Calu3 (cell line): Measurements from ENCODE around the gene ALKBH1. TPM values are rescaled to one million over a fixed set of nuclear protein-coding genes. Genes with fewer than 3 reads are reported as not detected.
A peak's percentile ranks its signal among the peaks of the same experiment; 100 is the strongest.
"Not testable (repeated sequence)": the region's sequence is repeated elsewhere in the genome, so short reads cannot be mapped to it uniquely, and the experiment has no call there.

Experiments used
- BruUV-seq: library from RNA; stranded (reverse); fragments of 400-500 nt; replicated peaks from 2 replicates; lab custom pipeline; 2021; lab: Mats Ljungman, UMichigan
- CTCF ChIA-PET: fragments of 300-600 bp; sonication (Branson Sonifier 250); formaldehyde crosslinking; loops from one replicate; lab custom pipeline; 2022; ENCODE audit warnings: antibody characterized with exemption; lab: Charles Lee
- DNase-seq: peaks from one replicate; pipeline ENCODE4 v3.0.0; 2022
- H3K27ac Mint-ChIP-seq: one replicate; pipeline ENCODE4 v1.8.0; 2022; ENCODE audit warnings: mixed read lengths; ENCODE audit not compliant: unreplicated experiment
- H3K27me3 Mint-ChIP-seq: one replicate; pipeline ENCODE4 v1.8.0; 2022; ENCODE audit warnings: mixed read lengths; ENCODE audit not compliant: unreplicated experiment
- H3K36me3 Mint-ChIP-seq: one replicate; pipeline ENCODE4 v1.8.0; 2022; ENCODE audit warnings: mild to moderate bottlenecking, moderate library complexity, mixed read lengths; ENCODE audit not compliant: insufficient read depth, unreplicated experiment
- H3K4me1 Mint-ChIP-seq: one replicate; pipeline ENCODE4 v1.8.0; 2022; ENCODE audit warnings: mild to moderate bottlenecking, low read depth, mixed read lengths; ENCODE audit not compliant: unreplicated experiment
- H3K4me3 Mint-ChIP-seq: one replicate; pipeline ENCODE4 v1.8.0; 2022; ENCODE audit warnings: mild to moderate bottlenecking, low read depth, moderate library complexity, mixed read lengths; ENCODE audit not compliant: unreplicated experiment
- H3K9me3 Mint-ChIP-seq: one replicate; pipeline ENCODE4 v1.8.0; 2022; ENCODE audit warnings: low read depth, mixed read lengths; ENCODE audit not compliant: unreplicated experiment
- intact Hi-C: fragments of 100-400 bp; cut with micrococcal nuclease; formaldehyde crosslinking; loops from one replicate; pipeline ENCODE4 v1.10.0; 2022; ENCODE audit not compliant: unreplicated experiment
- total RNA-seq: library from RNA; stranded (reverse); gene quantifications from 2 replicates; pipeline ENCODE4 v1.2.3, GENCODE V29; 2022
- TF ChIP-seq, protein P1 (sequence below): fragments of 200-600 bp; IDR thresholded peaks from one replicate; pipeline ENCODE4 v1.8.0; 2022; ENCODE audit warnings: antibody characterized with exemption; ENCODE audit not compliant: unreplicated experiment

The ALKBH1 gene
- total RNA-seq, 1 experiment from 2014 or later = 12.8 TPM

DNA sequence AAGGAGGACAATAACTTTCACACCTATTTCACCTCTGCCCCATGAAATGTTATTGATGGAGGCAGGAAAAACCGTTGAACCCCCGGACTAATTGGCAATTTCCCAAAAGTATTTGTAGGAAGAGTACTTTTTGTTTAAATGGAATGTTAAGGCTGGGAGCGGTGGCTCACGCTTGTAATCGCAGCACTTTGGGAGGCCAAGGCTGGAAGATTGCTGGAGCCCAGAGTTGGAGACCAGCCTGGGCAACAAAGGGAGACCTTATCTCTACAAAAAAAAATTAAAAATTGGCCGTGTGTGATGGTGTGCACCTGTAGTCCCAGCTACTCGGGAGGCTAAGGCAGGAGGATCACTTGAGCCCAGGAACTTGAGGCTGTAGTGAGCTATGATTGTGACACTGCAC is 65.4 kb downstream of the ALKBH1 start:
- intact Hi-C loops = no loop called here
- Mint-ChIP-seq H3K36me3 (peaks cover 11% of the 10 kb centered on the region), H3K27ac (peak overlapping the region; percentile 47), H3K27me3 (no peaks in the 10 kb centered on the region), H3K4me3 (peak overlapping the region; percentile 70), H3K9me3 (no peaks in the 10 kb centered on the region), H3K4me1 (peaks cover 6% of the 10 kb centered on the region)
- TF ChIP-seq, protein P1, sequence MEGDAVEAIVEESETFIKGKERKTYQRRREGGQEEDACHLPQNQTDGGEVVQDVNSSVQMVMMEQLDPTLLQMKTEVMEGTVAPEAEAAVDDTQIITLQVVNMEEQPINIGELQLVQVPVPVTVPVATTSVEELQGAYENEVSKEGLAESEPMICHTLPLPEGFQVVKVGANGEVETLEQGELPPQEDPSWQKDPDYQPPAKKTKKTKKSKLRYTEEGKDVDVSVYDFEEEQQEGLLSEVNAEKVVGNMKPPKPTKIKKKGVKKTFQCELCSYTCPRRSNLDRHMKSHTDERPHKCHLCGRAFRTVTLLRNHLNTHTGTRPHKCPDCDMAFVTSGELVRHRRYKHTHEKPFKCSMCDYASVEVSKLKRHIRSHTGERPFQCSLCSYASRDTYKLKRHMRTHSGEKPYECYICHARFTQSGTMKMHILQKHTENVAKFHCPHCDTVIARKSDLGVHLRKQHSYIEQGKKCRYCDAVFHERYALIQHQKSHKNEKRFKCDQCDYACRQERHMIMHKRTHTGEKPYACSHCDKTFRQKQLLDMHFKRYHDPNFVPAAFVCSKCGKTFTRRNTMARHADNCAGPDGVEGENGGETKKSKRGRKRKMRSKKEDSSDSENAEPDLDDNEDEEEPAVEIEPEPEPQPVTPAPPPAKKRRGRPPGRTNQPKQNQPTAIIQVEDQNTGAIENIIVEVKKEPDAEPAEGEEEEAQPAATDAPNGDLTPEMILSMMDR = no peak
- CTCF ChIA-PET = no interaction called here
- no peak for DNase-seq
- BruUV-seq = no TSS peak

DNA sequence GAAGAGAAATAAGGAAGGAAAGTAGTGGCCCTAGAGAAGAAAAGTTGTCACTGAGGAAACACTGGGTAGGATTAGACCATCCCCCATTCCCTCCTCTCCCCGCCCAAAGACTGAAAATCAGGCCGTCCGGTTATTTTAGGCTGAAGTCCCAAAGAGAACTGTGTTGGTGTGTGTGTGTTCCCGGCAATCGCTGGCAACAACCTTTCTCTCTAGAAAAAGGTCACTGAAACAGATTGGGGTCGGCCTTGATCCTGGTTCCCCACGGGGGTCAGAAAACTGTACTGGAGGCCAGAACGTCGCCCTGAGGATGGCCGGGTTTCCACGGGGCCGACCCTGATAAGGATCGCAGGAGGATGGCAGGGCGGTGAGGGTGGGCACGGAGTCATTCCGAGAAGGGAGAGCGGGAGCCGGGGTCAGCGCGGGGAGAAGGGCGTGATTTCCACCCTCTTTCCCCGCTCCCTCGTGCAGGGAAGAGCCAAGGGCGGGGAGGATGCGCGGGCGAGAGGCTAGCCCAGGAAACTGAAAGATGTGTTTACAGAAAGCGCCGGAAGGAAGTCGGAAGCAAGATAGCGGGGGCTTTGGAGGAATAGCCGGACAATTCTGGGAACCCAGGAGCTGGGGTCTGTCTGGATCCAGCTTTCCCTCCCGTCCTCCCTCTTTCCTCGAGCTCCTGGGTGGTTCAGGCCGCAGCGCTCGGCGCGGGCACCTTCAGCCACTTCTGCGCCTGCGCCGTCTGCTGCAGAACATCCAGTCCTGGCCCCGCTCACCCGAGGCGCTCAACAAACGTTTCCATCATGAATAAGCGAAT is 66.1 kb downstream of the ALKBH1 start:
- BruUV-seq = no TSS peak
- Mint-ChIP-seq H3K4me1 (peaks cover 6% of the 10 kb centered on the region), H3K4me3 (peak overlapping the region; percentile 70), H3K27ac (peak overlapping the region; percentile 47), H3K36me3 (peaks cover 11% of the 10 kb centered on the region), H3K27me3 (no peaks in the 10 kb centered on the region), H3K9me3 (no peaks in the 10 kb centered on the region)
- intact Hi-C loops = no loop called here
- CTCF ChIA-PET = no interaction called here
- TF ChIP-seq, protein P1 = no peak
- DNase-seq = peak; percentile 63

DNA sequence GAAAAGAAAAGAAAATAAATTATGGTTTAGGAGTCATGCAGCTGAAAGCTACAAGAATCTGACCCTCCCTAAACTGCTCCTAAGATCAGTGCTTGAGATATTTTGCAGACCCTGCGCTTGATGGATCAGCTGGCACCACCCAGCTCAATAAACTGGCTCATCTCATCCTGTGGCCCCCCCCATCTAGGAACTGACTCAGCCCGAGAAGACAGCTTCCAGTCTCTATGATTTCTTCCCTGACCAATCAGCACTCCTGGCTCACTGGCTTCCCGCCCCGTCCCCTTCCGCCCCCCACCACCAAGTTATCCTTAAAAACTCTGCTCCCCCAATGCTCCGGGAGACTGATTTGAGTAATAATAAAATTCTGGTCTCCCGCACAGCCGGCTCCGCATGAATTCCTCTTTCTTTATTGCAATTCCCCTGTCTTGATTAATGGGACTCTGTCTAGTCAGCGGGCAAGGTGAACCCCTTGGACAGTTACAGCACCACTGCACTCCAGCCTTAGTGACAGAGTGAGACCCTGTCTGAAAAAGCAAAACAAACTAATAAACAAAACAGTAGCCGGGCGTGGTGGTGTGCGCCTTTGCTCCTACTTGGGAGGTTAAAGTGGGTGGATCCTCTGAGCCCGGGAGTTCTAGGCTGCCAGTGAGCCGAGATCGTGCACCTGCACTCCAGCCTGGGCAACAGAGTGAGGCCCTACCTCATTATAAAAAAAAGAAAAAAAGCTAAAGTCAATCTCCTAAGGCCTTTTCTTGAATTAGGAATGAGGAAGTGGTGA is 66.9 kb downstream of the ALKBH1 start:
- CTCF ChIA-PET = interaction anchor here (0.7 kb wide), 2 partner anchors 33 to 343 kb away, joined by 3 to 4 read pairs; no protein-coding TSS in a partner anchor
- Mint-ChIP-seq H3K27ac (peak overlapping the region; percentile 47), H3K27me3 (no peaks in the 10 kb centered on the region), H3K4me1 (peaks cover 6% of the 10 kb centered on the region), H3K36me3 (peaks cover 11% of the 10 kb centered on the region), H3K9me3 (no peaks in the 10 kb centered on the region), H3K4me3 (peak overlapping the region; percentile 70)
- no TSS peak for BruUV-seq
- TF ChIP-seq, protein P1 = no peak
- no peak for DNase-seq
- intact Hi-C loops = no loop called here

DNA sequence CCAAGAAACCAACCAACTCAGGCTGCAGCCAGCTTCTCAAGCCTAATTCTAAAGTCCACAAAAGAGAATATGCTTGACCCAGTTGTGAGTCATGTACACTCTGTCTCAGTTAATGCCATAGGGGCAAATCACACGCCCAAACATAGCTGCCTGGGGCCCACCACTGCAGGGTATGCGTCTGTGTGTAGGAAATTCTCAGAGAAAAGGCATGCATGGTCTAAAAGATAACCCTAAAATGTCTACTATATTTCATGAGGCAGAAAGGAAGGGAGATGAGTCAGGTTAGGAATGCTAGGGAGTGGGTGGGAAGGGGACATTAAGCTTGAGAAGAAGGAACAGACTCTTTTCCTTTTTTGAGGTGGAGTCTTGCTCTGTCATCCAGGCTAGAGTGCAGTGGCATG is 69.1 kb downstream of the ALKBH1 start:
- Mint-ChIP-seq H3K36me3 (peaks cover 11% of the 10 kb centered on the region), H3K27me3 (no peaks in the 10 kb centered on the region), H3K4me3 (no peak overlapping the region), H3K9me3 (no peaks in the 10 kb centered on the region), H3K4me1 (peaks cover 6% of the 10 kb centered on the region), H3K27ac (no peak overlapping the region)
- TF ChIP-seq, protein P1 = no peak
- DNase-seq = no peak
- CTCF ChIA-PET = no interaction called here
- no TSS peak for BruUV-seq
- intact Hi-C loops = no loop called here

DNA sequence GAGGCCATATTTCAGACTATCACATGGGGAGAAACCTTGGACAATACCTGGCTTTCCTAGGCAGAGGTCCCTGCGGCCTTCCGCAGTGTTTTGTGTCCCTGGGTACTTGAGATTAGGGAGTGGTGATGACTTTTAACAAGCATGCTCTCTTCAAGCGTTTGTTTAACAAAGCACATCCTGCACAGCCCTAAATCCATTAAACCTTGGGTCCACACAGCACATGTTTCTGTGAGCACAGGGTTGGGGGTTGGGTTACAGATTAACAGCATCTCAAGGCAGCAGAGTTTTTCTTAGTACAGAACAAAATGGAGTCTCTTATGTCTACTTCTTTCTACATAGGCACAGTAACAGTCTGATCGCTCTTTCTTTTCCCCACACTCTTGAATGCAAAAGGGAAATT is 72.0 kb downstream of the ALKBH1 start:
- H3K4me1 Mint-ChIP-seq, H3K9me3 Mint-ChIP-seq, H3K36me3 Mint-ChIP-seq, CTCF ChIA-PET, BruUV-seq, H3K27me3 Mint-ChIP-seq, DNase-seq, H3K4me3 Mint-ChIP-seq, intact Hi-C loops, H3K27ac Mint-ChIP-seq: not testable (repeated sequence)

DNA sequence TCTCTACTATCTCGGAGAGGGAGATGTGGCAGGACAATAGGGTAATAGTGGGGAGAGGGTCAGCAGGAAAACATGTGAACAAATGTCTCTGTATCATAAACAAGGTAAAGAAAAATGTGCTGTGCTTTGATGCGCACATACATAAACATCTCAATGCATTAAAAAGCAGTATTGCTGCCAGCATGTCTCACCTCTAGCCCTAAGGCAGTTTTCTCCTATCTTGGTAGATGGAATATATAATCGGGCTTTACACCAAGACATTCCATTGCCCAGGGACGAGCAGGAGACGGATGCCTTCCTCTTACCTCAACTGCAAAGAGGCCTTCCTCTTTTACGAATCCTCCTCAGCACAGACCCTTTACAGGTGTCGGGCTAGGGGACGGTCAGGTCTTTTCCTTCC is 72.4 kb downstream of the ALKBH1 start:
- BruUV-seq, CTCF ChIA-PET, H3K4me1 Mint-ChIP-seq, H3K27me3 Mint-ChIP-seq, H3K36me3 Mint-ChIP-seq, DNase-seq, H3K27ac Mint-ChIP-seq, intact Hi-C loops, H3K4me3 Mint-ChIP-seq, H3K9me3 Mint-ChIP-seq: not testable (repeated sequence)
